GM19351 (cell line): Measurements from ENCODE around the gene LMOD3.

Experiments
- ATAC-seq: cut with Tn5 transposase; IDR thresholded peaks from one replicate; pipeline ENCODE4 v1.9.1; 2021; ENCODE audit warnings: mild to moderate bottlenecking, moderate library complexity; ENCODE audit not compliant: unreplicated experiment

Gene LMOD3

DNA sequence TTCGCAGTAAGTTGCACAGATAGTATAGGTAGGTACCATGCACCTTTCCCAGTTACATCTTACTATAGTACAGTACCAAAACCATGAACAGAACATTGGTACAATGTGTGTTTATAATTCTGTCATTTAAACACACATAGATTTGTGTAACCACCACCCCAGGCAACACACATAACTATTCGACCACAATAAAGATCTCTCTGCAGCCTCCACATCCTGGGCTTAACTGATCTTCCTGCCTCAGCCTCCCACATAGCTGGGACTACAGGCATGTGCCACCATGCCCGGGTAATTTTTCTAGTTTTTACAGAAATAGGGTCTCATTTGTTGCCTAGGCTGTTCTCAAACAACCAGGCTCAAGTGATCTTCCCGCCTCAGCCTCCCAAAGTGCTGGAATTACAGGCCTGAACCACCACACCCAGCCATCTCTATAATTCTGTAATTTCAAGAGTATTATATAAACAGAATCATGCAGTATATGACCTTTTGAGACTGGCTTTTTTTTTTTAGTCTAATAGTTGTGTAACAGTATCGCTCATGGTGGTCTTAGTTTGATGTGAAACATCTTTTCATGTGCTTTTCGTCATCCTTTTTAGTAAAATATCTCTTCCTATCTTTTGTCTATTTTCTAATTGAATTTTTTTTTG, 57.0 kb downstream of the LMOD3 start:
- ATAC-seq = no peak

DNA sequence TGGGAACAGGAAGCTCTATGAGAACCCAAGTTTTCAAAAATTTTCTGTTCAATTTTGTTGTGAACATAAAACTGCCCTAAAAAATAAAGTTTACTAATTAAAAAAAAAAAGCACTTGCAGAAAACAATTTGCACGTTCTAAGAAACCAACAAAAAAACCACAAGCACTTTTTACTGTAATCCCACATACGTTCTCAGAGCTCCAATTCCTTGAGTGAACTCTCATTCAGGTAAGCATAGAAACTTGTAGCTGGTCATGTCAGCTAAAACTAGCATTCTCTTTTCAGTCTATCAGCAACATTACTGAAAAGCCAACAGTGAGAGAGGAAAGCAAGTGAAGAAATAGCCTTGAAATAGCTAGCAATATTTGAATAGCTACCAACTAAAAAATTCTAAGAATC, 58.8 kb downstream of the LMOD3 start:
- no peak for ATAC-seq

DNA sequence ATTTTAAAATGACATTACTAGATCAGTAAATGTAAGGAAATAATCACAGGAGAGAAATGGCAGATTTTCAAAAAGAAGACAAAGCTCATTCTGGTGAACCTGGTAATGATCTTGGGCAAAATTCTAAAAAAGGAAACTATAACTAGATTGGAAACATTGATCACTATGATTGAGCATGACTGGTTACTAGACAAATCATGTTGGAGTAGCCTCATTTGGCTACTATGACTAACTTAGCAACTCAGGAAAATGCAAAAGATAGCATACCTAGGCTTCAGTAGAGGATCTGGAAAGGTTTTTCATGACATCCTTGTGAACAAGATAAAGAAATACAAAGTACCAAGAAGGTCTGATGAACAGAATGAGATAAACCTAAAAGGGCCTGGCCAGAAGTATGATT, 62.7 kb downstream of the LMOD3 start:
- no peak for ATAC-seq

DNA sequence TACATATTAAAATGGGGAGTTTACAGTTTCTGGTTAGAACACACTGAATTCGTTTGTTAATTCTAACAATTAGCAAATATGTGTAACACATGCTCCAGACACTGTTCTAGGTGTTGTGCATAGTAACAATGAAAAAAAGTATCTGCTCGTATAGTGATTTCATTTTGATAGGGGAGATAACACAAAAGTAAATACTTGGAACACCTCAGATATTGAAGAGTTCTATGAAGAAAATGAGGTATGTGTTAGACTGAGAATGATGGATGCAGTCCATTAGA, 63.5 kb downstream of the LMOD3 start:
- no peak for ATAC-seq

DNA sequence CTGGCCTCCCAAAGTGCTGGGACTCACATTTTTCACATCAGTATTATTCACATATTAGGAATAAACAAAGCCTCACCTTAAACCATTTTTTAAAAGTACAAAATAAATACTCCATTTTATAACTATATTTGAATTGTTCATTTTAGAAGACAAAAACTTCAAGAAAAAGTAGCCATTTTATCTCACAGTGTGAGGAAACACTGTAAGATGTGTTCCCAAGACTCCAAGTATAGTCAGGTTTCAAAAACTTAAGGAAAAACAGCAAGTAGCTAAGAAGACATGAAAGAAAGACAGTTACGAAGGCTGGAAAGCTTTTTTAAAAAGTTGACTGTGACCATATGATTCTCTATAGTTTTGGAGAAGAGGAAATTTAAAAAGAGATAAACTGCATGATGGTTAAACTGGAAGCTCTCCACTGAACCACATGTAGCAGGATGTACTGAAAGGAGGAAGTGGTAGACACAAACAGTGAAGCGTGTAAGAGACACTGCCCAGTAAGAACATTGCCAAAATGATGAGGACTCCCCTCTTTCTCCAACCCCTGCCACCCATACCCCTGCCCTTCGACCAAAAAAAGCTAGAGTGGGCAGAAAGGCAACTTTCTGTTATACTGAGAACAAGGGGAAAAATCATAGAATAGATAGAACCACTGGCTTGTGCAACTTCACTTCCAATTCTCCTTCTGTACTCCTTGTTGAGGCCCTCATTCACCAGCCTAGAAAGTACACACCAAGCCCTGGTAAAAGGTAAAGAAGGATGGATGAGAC, 64.0 kb downstream of the LMOD3 start:
- peak; percentile 100 for ATAC-seq
